Ishikawa (cell line): ENCODE measurements around the gene SFMBT1.

Experiments used
- CEBPB ChIP-seq: IDR thresholded peaks from 2 replicates; pipeline ENCODE4 v1.6.1; 2012
- CREB1 ChIP-seq: IDR thresholded peaks from 2 replicates; pipeline ENCODE4 v1.6.1; 2012; ENCODE audit warnings: low read depth
- MAX ChIP-seq: IDR thresholded peaks from 2 replicates; pipeline ENCODE4 v1.6.1; 2012
- TEAD4 ChIP-seq: IDR thresholded peaks from 2 replicates; pipeline ENCODE4 v1.6.1; 2012

DNA sequence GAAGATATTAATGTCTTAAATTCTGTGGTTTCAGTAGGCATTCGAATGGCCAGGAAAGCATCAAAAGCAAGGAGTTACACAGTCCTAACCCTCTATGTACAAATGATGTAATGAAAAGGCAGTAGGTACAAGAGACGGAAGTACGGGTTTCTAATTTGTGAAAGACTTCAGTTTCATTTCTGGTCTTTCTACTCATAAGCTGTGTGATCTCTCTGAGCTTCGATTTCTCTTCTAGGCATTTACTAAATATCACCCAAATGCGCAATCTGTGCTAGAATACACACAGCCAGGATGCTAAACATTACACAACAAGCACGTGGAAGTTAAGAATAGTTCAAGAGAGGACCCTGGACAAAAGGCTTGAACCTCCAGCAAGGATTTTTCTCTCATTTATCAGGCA, 130.6 kb downstream of the SFMBT1 start:
- no peak for TF ChIP-seq MAX
- no peak for TF ChIP-seq TEAD4
- TF ChIP-seq CREB1, result no peak
- TF ChIP-seq CEBPB, result no peak
